Measurements from ENCODE around the gene BLTP2.

DNA sequence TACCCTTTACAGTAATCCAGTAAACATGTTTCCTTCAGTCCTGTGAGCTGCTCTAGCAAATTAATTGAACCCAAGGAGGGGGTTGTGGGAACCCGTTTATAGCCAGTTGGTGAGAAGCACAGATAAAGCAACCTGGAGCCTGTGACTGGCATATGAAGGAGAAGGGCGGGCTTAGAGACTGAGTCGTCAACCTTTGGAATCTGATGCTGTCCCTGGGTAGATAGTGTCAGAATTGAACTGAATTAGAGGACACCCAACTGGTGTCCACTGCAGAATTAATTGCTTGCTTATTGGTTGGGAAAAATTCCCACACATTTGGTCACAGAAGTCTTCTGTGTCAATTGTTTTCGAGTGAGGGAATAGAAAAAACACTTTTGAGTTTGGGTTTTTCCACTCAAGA, 18.1 kb downstream of the BLTP2 start:
- TF ChIP-seq CTCF (IDR thresholded peaks at IDR 0.05) (no peak), POLR2A (IDR thresholded peaks at IDR 0.05) (no peak), POLR2AphosphoS5 (IDR thresholded peaks at IDR 0.05) (no peak)
